H9 (cell line): ENCODE measurements around the gene PRDM8. TPM values are rescaled to one million over a fixed set of nuclear protein-coding genes. Genes with fewer than 3 reads are reported as not detected.

Experiments
- DNase-seq: peaks from one replicate; pipeline ENCODE4 v3.0.0-alpha.2; 2017
- H2AFZ ChIP-seq: one replicate; pipeline ENCODE4 v1.6.1; 2013; ENCODE audit warnings: mild to moderate bottlenecking, low read length, control low read depth, moderate library complexity
- H2AK5ac ChIP-seq: 2 replicates; pipeline ENCODE4 v1.6.1; 2013; ENCODE audit warnings: low read length, control low read depth, mixed read lengths; ENCODE audit not compliant: insufficient read length
- H2BK120ac ChIP-seq: one replicate; pipeline ENCODE4 v1.6.1; 2013; ENCODE audit warnings: low read depth, mild to moderate bottlenecking, low read length, control low read depth, inconsistent platforms; ENCODE audit not compliant: poor library complexity, severe bottlenecking
- H2BK12ac ChIP-seq: 2 replicates; pipeline ENCODE4 v1.6.1; 2013; ENCODE audit warnings: low read length, control low read depth, mixed read lengths, low read depth; ENCODE audit not compliant: insufficient read length
- H2BK15ac ChIP-seq: 2 replicates; pipeline ENCODE4 v1.6.1; 2013; ENCODE audit warnings: low read depth, low read length, control low read depth
- H2BK20ac ChIP-seq: one replicate; pipeline ENCODE4 v1.6.1; 2013; ENCODE audit warnings: low read depth, mild to moderate bottlenecking, low read length, control low read depth, inconsistent platforms; ENCODE audit not compliant: poor library complexity, severe bottlenecking
- H2BK5ac ChIP-seq: 2 replicates; pipeline ENCODE4 v1.6.1; 2013; ENCODE audit warnings: low read length, control low read depth, mixed read lengths; ENCODE audit not compliant: insufficient read length
- H3K14ac ChIP-seq: 2 replicates; pipeline ENCODE4 v1.6.1; 2013; ENCODE audit warnings: low read length, control low read depth; ENCODE audit not compliant: insufficient read depth
- H3K18ac ChIP-seq: 2 replicates; pipeline ENCODE4 v1.6.1; 2013; ENCODE audit warnings: low read depth, mild to moderate bottlenecking, mixed read lengths, low read length, control low read depth; ENCODE audit not compliant: insufficient read length
- H3K23ac ChIP-seq: 2 replicates; pipeline ENCODE4 v1.6.1; 2013; ENCODE audit warnings: low read length, control low read depth, mixed read lengths, low read depth; ENCODE audit not compliant: insufficient read length
- H3K23me2 ChIP-seq: 2 replicates; pipeline ENCODE4 v1.6.1; 2013; ENCODE audit warnings: low read depth, mild to moderate bottlenecking, mixed read lengths, low read length, control low read depth; ENCODE audit not compliant: insufficient read length, poor library complexity, severe bottlenecking
- H3K27ac ChIP-seq: 2 replicates; pipeline ENCODE4 v1.5.1; 2013; ENCODE audit warnings: low read length, control low read depth, mixed read lengths, low read depth; ENCODE audit not compliant: insufficient read length
- H3K27me3 ChIP-seq: 2 replicates; pipeline ENCODE4 v1.6.1; 2013; ENCODE audit warnings: low read length, control low read depth, inconsistent platforms; ENCODE audit not compliant: insufficient read depth
- H3K4ac ChIP-seq: 2 replicates; pipeline ENCODE4 v1.6.1; 2013; ENCODE audit warnings: low read depth, mild to moderate bottlenecking, control low read depth, inconsistent platforms, low read length, moderate library complexity
- H3K4me1 ChIP-seq: 2 replicates; pipeline ENCODE4 v1.6.1; 2013; ENCODE audit warnings: low read length, control low read depth, inconsistent platforms; ENCODE audit not compliant: insufficient read depth
- H3K4me2 ChIP-seq: 2 replicates; pipeline ENCODE4 v1.6.1; 2013; ENCODE audit warnings: low read length, control low read depth, mixed read lengths; ENCODE audit not compliant: insufficient read length, insufficient read depth
- H3K56ac ChIP-seq: 2 replicates; pipeline ENCODE4 v1.6.1; 2013; ENCODE audit warnings: low read depth, mild to moderate bottlenecking, mixed read lengths, low read length, control low read depth; ENCODE audit not compliant: insufficient read length
- H3K79me1 ChIP-seq: 2 replicates; pipeline ENCODE4 v1.6.1; 2013; ENCODE audit warnings: low read depth, mild to moderate bottlenecking, moderate library complexity, low read length, control low read depth, inconsistent platforms; ENCODE audit not compliant: insufficient read depth, poor library complexity, severe bottlenecking
- H3K79me2 ChIP-seq: 2 replicates; pipeline ENCODE4 v1.6.1; 2013; ENCODE audit warnings: low read length, control low read depth, inconsistent platforms; ENCODE audit not compliant: insufficient read depth
- H3K9ac ChIP-seq: 2 replicates; pipeline ENCODE4 v1.6.1; 2013; ENCODE audit warnings: low read length, control low read depth, mixed read lengths; ENCODE audit not compliant: insufficient read length; ENCODE audit errors: extremely low read depth
- H3K9me3 ChIP-seq: one replicate; pipeline ENCODE4 v1.6.1; 2013; ENCODE audit warnings: low read depth, low read length, inconsistent platforms; ENCODE audit not compliant: control insufficient read depth
- H3T11ph ChIP-seq: one replicate; pipeline ENCODE4 v1.6.1; 2013; ENCODE audit warnings: mild to moderate bottlenecking, low read length, control low read depth, inconsistent platforms
- H4K20me1 ChIP-seq: one replicate; pipeline ENCODE4 v1.6.1; 2013; ENCODE audit not compliant: control insufficient read depth, insufficient read length, insufficient read depth
- H4K5ac ChIP-seq: 2 replicates; pipeline ENCODE4 v1.6.1; 2013; ENCODE audit warnings: low read depth, mild to moderate bottlenecking, mixed read lengths, low read length, control low read depth; ENCODE audit not compliant: insufficient read length
- H4K8ac ChIP-seq: replicated peaks from 2 replicates; pipeline ENCODE4 v1.6.1; 2013; ENCODE audit warnings: low read length, control low read depth, mixed read lengths, low read depth; ENCODE audit not compliant: insufficient read length
- H4K91ac ChIP-seq: 2 replicates; pipeline ENCODE4 v1.6.1; 2013; ENCODE audit warnings: low read depth, mild to moderate bottlenecking, moderate library complexity, mixed read lengths, low read length, control low read depth; ENCODE audit not compliant: insufficient read length
- H3K27ac Mint-ChIP-seq, 3 experiments: 2 replicates in 2 of 3; 3 replicates in 1 of 3; pipeline ENCODE4 v1.8.0; 2020 to 2021; ENCODE audit warnings: mixed read lengths in 3 of 3, mild to moderate bottlenecking in 1 of 3, moderate library complexity in 1 of 3
- H3K27me3 Mint-ChIP-seq: 2 replicates; pipeline ENCODE4 v1.8.0; 2021; ENCODE audit warnings: low read depth, mild to moderate bottlenecking, moderate library complexity, mixed read lengths
- H3K36me3 Mint-ChIP-seq, 3 experiments: 2 replicates in 2 of 3; 3 replicates in 1 of 3; pipeline ENCODE4 v1.8.0; 2020 to 2021; ENCODE audit warnings: low read depth in 3 of 3, mixed read lengths in 3 of 3; ENCODE audit not compliant: insufficient read depth in 1 of 3
- H3K4me1 Mint-ChIP-seq, 2 experiments: 2 replicates each; pipeline ENCODE4 v1.8.0; 2020; ENCODE audit warnings: mixed read lengths in 2 of 2
- H3K4me3 Mint-ChIP-seq, 2 experiments: 2 replicates in 1 of 2; 3 replicates in 1 of 2; pipeline ENCODE4 v1.8.0; 2020 to 2021; ENCODE audit warnings: mild to moderate bottlenecking in 2 of 2, mixed read lengths in 2 of 2, moderate library complexity in 1 of 2
- H3K9me3 Mint-ChIP-seq, 2 experiments: 2 replicates in 1 of 2; 3 replicates in 1 of 2; pipeline ENCODE4 v1.8.0; 2020; ENCODE audit warnings: mild to moderate bottlenecking in 2 of 2, mixed read lengths in 2 of 2, moderate library complexity in 1 of 2
- WGBS: extraction: QIAGEN DNeasy Blood & Tissue Kit; methylation state at CpG from one replicate; pipeline ENCODE4 v1.1.7; 2013; ENCODE audit warnings: missing lambda C conversion rate, low lambda C conversion rate, mixed read lengths; ENCODE audit not compliant: insufficient read length; ENCODE audit errors: extremely low coverage; 5-methylcytosine and 5-hydroxymethylcytosine counted together
- total RNA-seq: library from RNA; stranded (reverse); gene quantifications from 2 replicates; pipeline ENCODE4 v1.2.1, GENCODE V29; 2021
- TF ChIP-seq, protein P1 (sequence below): fragments of 200-600 bp; sonication (generic); conservative IDR thresholded peaks from 3 replicates; pipeline ENCODE4 v1.8.0; 2021; ENCODE audit warnings: antibody characterized with exemption, mild to moderate bottlenecking

Gene PRDM8
- total RNA-seq, 1 experiment from 2014 or later = not detected

DNA sequence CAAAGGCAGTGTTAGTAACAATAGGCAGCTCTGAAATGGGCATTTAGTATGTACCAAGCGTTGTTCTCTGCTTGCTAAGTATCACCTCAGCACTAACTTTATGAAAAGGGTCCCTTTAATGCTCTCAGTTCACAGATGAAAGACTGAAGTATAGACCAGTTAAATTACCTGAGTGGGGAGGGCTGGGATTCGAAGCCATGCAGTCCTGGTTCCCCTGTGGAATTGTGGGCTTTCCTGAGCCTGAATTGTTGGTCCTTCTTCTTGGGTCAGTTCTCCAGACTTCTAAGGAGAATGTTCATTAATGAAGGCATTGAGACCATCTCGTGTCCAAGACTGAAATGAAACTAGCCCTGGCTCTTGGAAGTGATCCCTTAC is 7.7 kb upstream of the PRDM8 start:
- no peak overlapping the region for H3K14ac ChIP-seq
- H2AFZ ChIP-seq = no peak overlapping the region
- no peak overlapping the region for H3K9ac ChIP-seq
- TF ChIP-seq, protein P1, sequence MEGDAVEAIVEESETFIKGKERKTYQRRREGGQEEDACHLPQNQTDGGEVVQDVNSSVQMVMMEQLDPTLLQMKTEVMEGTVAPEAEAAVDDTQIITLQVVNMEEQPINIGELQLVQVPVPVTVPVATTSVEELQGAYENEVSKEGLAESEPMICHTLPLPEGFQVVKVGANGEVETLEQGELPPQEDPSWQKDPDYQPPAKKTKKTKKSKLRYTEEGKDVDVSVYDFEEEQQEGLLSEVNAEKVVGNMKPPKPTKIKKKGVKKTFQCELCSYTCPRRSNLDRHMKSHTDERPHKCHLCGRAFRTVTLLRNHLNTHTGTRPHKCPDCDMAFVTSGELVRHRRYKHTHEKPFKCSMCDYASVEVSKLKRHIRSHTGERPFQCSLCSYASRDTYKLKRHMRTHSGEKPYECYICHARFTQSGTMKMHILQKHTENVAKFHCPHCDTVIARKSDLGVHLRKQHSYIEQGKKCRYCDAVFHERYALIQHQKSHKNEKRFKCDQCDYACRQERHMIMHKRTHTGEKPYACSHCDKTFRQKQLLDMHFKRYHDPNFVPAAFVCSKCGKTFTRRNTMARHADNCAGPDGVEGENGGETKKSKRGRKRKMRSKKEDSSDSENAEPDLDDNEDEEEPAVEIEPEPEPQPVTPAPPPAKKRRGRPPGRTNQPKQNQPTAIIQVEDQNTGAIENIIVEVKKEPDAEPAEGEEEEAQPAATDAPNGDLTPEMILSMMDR = no peak
- H4K20me1 ChIP-seq = no peaks in the 10 kb centered on the region
- no peak overlapping the region for H2BK120ac ChIP-seq
- 0 out of 2 replicates have a peak, but pooled peaks cover 3% of the 10 kb centered on the region for H3K4me1 ChIP-seq
- H3K9me3 ChIP-seq = no peaks in the 10 kb centered on the region
- H3K27ac ChIP-seq = no peak overlapping the region
- no peak overlapping the region for H3T11ph ChIP-seq
- no peak overlapping the region for H2BK5ac ChIP-seq
- no peak overlapping the region for H3K27ac Mint-ChIP-seq
- peaks cover 97% of the 10 kb centered on the region for H3K27me3 ChIP-seq
- H3K56ac ChIP-seq = no peak overlapping the region
- H2BK20ac ChIP-seq = no peak overlapping the region
- H3K4me3 Mint-ChIP-seq = peak overlapping the region in 1 of 2 experiments; percentile 72; a peak in 2 of 5 replicates
- H4K5ac ChIP-seq = no peak overlapping the region
- H3K23me2 ChIP-seq = peaks cover 7% of the 10 kb centered on the region
- H3K4me1 Mint-ChIP-seq = peaks cover 25 to 31% of the 10 kb centered on the region in 2 experiments
- H3K4ac ChIP-seq = no peak overlapping the region
- peaks cover 3 to 7% of the 10 kb centered on the region in 2 experiments; a peak in 3 of 5 replicates for H3K9me3 Mint-ChIP-seq
- H4K91ac ChIP-seq = no peak overlapping the region
- H3K27me3 Mint-ChIP-seq = peaks cover 100% of the 10 kb centered on the region
- H2BK12ac ChIP-seq = no peak overlapping the region
- H4K8ac ChIP-seq = no peak overlapping the region
- no CpG with 5 or more reads among the region's 3 CpGs for WGBS
- H3K18ac ChIP-seq = no peak overlapping the region
- no peak for DNase-seq
- no peaks in the 10 kb centered on the region for H3K79me1 ChIP-seq
- no peak overlapping the region for H2BK15ac ChIP-seq
- no peaks in the 10 kb centered on the region for H3K79me2 ChIP-seq
- H3K36me3 Mint-ChIP-seq = no peaks in the 10 kb centered on the region; a peak in 1 of 7 replicates
- peak overlapping the region; percentile 15 for H3K4me2 ChIP-seq
- no peak overlapping the region for H3K23ac ChIP-seq
- H2AK5ac ChIP-seq = no peak overlapping the region
